DND-41 (cell line): ENCODE data around the gene RBMS1.
A peak's percentile ranks its signal among the peaks of the same experiment; 100 is the strongest.

ENCODE experiments used
- ATAC-seq: fragments of 200-7000 bp; cut with Tn5 transposase; 3 replicates; pipeline ENCODE4 v1.9.1; 2021; ENCODE audit warnings: low read depth; ENCODE audit not compliant: insufficient read depth
- DNase-seq: peaks from one replicate; pipeline ENCODE4 v3.0.0-alpha.2; 2020
- H2AFZ ChIP-seq: 2 replicates; pipeline ENCODE4 v1.6.0; 2012; ENCODE audit warnings: low read depth, low read length
- H3K27ac ChIP-seq: 2 replicates; pipeline ENCODE4 v1.5.1; 2012; ENCODE audit warnings: low read length, inconsistent platforms
- H3K27me3 ChIP-seq: fragments of 200-600 bp; sonication (generic); 2 replicates; pipeline ENCODE4 v1.6.0; 2012; ENCODE audit warnings: low read length, mild to moderate bottlenecking, inconsistent platforms; ENCODE audit not compliant: insufficient read depth, poor library complexity
- H3K36me3 ChIP-seq: 2 replicates; pipeline ENCODE4 v1.5.1; 2012; ENCODE audit warnings: low read length, inconsistent platforms; ENCODE audit not compliant: insufficient read depth
- H3K4me1 ChIP-seq: 2 replicates; pipeline ENCODE4 v1.5.1; 2012; ENCODE audit warnings: mild to moderate bottlenecking, low read length; ENCODE audit not compliant: insufficient read depth
- H3K4me2 ChIP-seq: 2 replicates; pipeline ENCODE4 v1.6.0; 2012; ENCODE audit warnings: mild to moderate bottlenecking, moderate library complexity, low read length, inconsistent platforms; ENCODE audit not compliant: insufficient read depth
- H3K4me3 ChIP-seq, 2 experiments: fragments of 200-600 bp in 1 of 2; shearing (Covaris generic) in 1 of 2; 2 replicates each; pipeline ENCODE4 v1.5.1; 2012 to 2016; ENCODE audit warnings: inconsistent platforms in 2 of 2, low read length in 2 of 2, mild to moderate bottlenecking in 2 of 2, low read depth in 1 of 2, moderate library complexity in 1 of 2
- H3K79me2 ChIP-seq: 2 replicates; pipeline ENCODE4 v1.6.0; 2012; ENCODE audit warnings: low read length, inconsistent platforms; ENCODE audit not compliant: insufficient read depth
- H3K9ac ChIP-seq: 2 replicates; pipeline ENCODE4 v1.6.0; 2012; ENCODE audit warnings: low read depth, mild to moderate bottlenecking, inconsistent platforms, low read length, moderate library complexity
- H3K9me3 ChIP-seq: 2 replicates; pipeline ENCODE4 v1.5.1; 2012; ENCODE audit warnings: low read length, moderate library complexity, mild to moderate bottlenecking, inconsistent platforms; ENCODE audit not compliant: insufficient read depth, severe bottlenecking
- H4K20me1 ChIP-seq: 2 replicates; pipeline ENCODE4 v1.6.0; 2012; ENCODE audit warnings: low read length; ENCODE audit not compliant: insufficient read depth
- CTCF ChIP-seq: IDR thresholded peaks from 2 replicates; pipeline ENCODE4 v1.5.1; 2012; ENCODE audit warnings: borderline replicate concordance, low read length, moderate library complexity, mild to moderate bottlenecking; ENCODE audit not compliant: poor library complexity, severe bottlenecking; ENCODE audit errors: extremely low read depth
- EZH2 ChIP-seq: IDR thresholded peaks from 3 replicates; pipeline ENCODE4 v1.6.1; 2012; ENCODE audit warnings: borderline replicate concordance, low read depth, mild to moderate bottlenecking, moderate library complexity, low read length, inconsistent platforms; ENCODE audit not compliant: severe bottlenecking

The RBMS1 gene

GRCh38 chr2:160507046-160507407 is 13.4 kb upstream of the RBMS1 start:
- no peaks in the 10 kb centered on the region for H3K36me3 ChIP-seq
- DNase-seq (no peak), ATAC-seq (peak; percentile 69)
- peak overlapping the region; percentile 32 for H3K4me2 ChIP-seq
- no peak for TF ChIP-seq EZH2
- TF ChIP-seq CTCF = no peak
- peaks cover 18% of the 10 kb centered on the region for H3K4me1 ChIP-seq
- no peaks in the 10 kb centered on the region for H3K9me3 ChIP-seq
- H3K4me3 ChIP-seq = no peak overlapping the region
- H3K79me2 ChIP-seq = no peaks in the 10 kb centered on the region
- H4K20me1 ChIP-seq = no peaks in the 10 kb centered on the region
- no peak overlapping the region for H3K9ac ChIP-seq
- H3K27ac ChIP-seq = no peak overlapping the region
- H2AFZ ChIP-seq = no peak overlapping the region
- H3K27me3 ChIP-seq = no peaks in the 10 kb centered on the region

GRCh38 chr2:160506371-160507045 is 12.9 kb upstream of the RBMS1 start:
- ATAC-seq = no peak

GRCh38 chr2:160505256-160505655 is 11.6 kb upstream of the RBMS1 start:
- Histone ChIP-seq H3K9ac (no peak overlapping the region), H2AFZ (no peak overlapping the region), H4K20me1 (no peaks in the 10 kb centered on the region), H3K36me3 (no peaks in the 10 kb centered on the region), H3K4me2 (no peak overlapping the region), H3K4me1 (peaks cover 18% of the 10 kb centered on the region), H3K4me3 (no peak overlapping the region), H3K27me3 (no peaks in the 10 kb centered on the region), H3K79me2 (no peaks in the 10 kb centered on the region), H3K27ac (no peak overlapping the region), H3K9me3 (no peaks in the 10 kb centered on the region)
- TF ChIP-seq CTCF (no peak), EZH2 (no peak)
- ATAC-seq = no peak
- no peak for DNase-seq

More at GRCh38 chr2:160506371-160507045, 12.9 kb upstream of the RBMS1 start:
- H3K79me2 ChIP-seq = no peaks in the 10 kb centered on the region
- peak overlapping the region; percentile 32 for H3K4me2 ChIP-seq
- H3K4me1 ChIP-seq = peaks cover 18% of the 10 kb centered on the region
- no peaks in the 10 kb centered on the region for H3K9me3 ChIP-seq
- H3K9ac ChIP-seq = no peak overlapping the region
- no peak overlapping the region for H3K4me3 ChIP-seq
- TF ChIP-seq CTCF (no peak), EZH2 (no peak)
- DNase-seq = no peak
- no peaks in the 10 kb centered on the region for H3K36me3 ChIP-seq
- H3K27ac ChIP-seq = no peak overlapping the region
- H3K27me3 ChIP-seq = no peaks in the 10 kb centered on the region
- H2AFZ ChIP-seq = no peak overlapping the region; the same call in 1 of the 2 replicates
- no peaks in the 10 kb centered on the region for H4K20me1 ChIP-seq
